Skeletal muscle tissue (tissue), 4 donors: ENCODE results near the gene DGAT2L6. TPM values are rescaled to one million over a fixed set of nuclear protein-coding genes. Genes with fewer than 3 reads are reported as not detected.

ENCODE experiments used
- H3K27ac ChIP-seq: one replicate; pipeline ENCODE4 v1.7.0; 2013; ENCODE audit warnings: mild to moderate bottlenecking, low read depth, low read length, inconsistent platforms
- H3K27me3 ChIP-seq, 3 donors: one replicate each; pipeline ENCODE4 v1.7.0; 2013; ENCODE audit warnings: low read length in 3 of 3; ENCODE audit not compliant: control insufficient read depth in 3 of 3, insufficient read depth in 3 of 3
- H3K36me3 ChIP-seq, 3 donors: one replicate each; pipeline ENCODE4 v1.7.0; 2013; ENCODE audit warnings: low read length in 3 of 3; ENCODE audit not compliant: control insufficient read depth in 3 of 3, insufficient read depth in 3 of 3
- H3K4me1 ChIP-seq, 3 donors: one replicate each; pipeline ENCODE4 v1.7.0; 2013; ENCODE audit warnings: low read length in 3 of 3, mild to moderate bottlenecking in 3 of 3; ENCODE audit not compliant: control insufficient read depth in 3 of 3, insufficient read depth in 3 of 3
- H3K4me3 ChIP-seq, 3 donors: one replicate each; pipeline ENCODE4 v1.7.0; 2013; ENCODE audit warnings: low read length in 3 of 3
- H3K9ac ChIP-seq, 3 donors: one replicate each; pipeline ENCODE4 v1.7.0; 2013; ENCODE audit warnings: low read length in 3 of 3, mild to moderate bottlenecking in 3 of 3, moderate library complexity in 2 of 3, low read depth in 1 of 3
- H3K9me3 ChIP-seq, 3 donors: one replicate each; pipeline ENCODE4 v1.7.0; 2013; ENCODE audit warnings: low read length in 3 of 3; ENCODE audit not compliant: control insufficient read depth in 3 of 3
- total RNA-seq: library from RNA; depleted of rRNA; stranded (reverse); fragments of >200 nt; gene quantifications from one replicate; pipeline ENCODE4 v1.2.3, GENCODE V29; 2014
- donor health status: Osteomylitis.

The DGAT2L6 gene
- total RNA-seq, 1 donor from 2014 or later, result not detected

- H3K27me3 ChIP-seq, result no peaks in the 10 kb centered on the region
- no peak overlapping the region for H3K4me3 ChIP-seq
- no peak overlapping the region for H3K9ac ChIP-seq
- peaks cover 0 to 1% (median under 1%) of the 10 kb centered on the region in 3 donors for H3K36me3 ChIP-seq
- H3K9me3 ChIP-seq, result no peaks in the 10 kb centered on the region
- no peaks in the 10 kb centered on the region for H3K4me1 ChIP-seq
- no peak overlapping the region for H3K27ac ChIP-seq
These were observed 35.9 kb upstream of the DGAT2L6 start for GRCh38 chrX:70141373-70141772.

- Histone ChIP-seq H3K9ac (no peak overlapping the region), H3K36me3 (peaks cover 2 to 6% (median 4%) of the 10 kb centered on the region in 3 donors), H3K27ac (no peak overlapping the region), H3K27me3 (no peaks in the 10 kb centered on the region), H3K4me3 (no peak overlapping the region), H3K4me1 (no peaks in the 10 kb centered on the region), H3K9me3 (no peaks in the 10 kb centered on the region)
These were observed 10.4 kb upstream of the DGAT2L6 start for GRCh38 chrX:70166601-70167590.

GRCh38 chrX:70168238-70169188, 8.8 kb upstream of the DGAT2L6 start:
- Histone ChIP-seq H3K27me3 (no peaks in the 10 kb centered on the region), H3K4me1 (no peaks in the 10 kb centered on the region), H3K9ac (no peak overlapping the region), H3K36me3 (peaks cover 2 to 6% (median 4%) of the 10 kb centered on the region in 3 donors), H3K9me3 (no peaks in the 10 kb centered on the region), H3K27ac (no peak overlapping the region), H3K4me3 (no peak overlapping the region)

- H3K4me3 ChIP-seq, result no peak overlapping the region
- no peaks in the 10 kb centered on the region for H3K27me3 ChIP-seq
- no peak overlapping the region for H3K27ac ChIP-seq
- H3K9me3 ChIP-seq, result no peaks in the 10 kb centered on the region
- H3K36me3 ChIP-seq, result peaks cover 2 to 6% (median 4%) of the 10 kb centered on the region in 3 donors
- H3K4me1 ChIP-seq, result no peaks in the 10 kb centered on the region
- no peak overlapping the region for H3K9ac ChIP-seq
These were observed 8.0 kb upstream of the DGAT2L6 start for GRCh38 chrX:70169281-70169680.

GRCh38 chrX:70171624-70172023, 5.7 kb upstream of the DGAT2L6 start:
- no peak overlapping the region for H3K27ac ChIP-seq
- H3K9ac ChIP-seq, result no peak overlapping the region
- no peaks in the 10 kb centered on the region for H3K9me3 ChIP-seq
- no peaks in the 10 kb centered on the region for H3K27me3 ChIP-seq
- H3K4me3 ChIP-seq, result no peak overlapping the region
- H3K36me3 ChIP-seq, result peaks cover 0 to 2% (median 0%) of the 10 kb centered on the region in 3 donors
- no peaks in the 10 kb centered on the region for H3K4me1 ChIP-seq

- Histone ChIP-seq H3K27me3 (no peaks in the 10 kb centered on the region), H3K9me3 (no peaks in the 10 kb centered on the region), H3K27ac (no peak overlapping the region), H3K9ac (no peak overlapping the region), H3K4me3 (no peak overlapping the region), H3K4me1 (no peaks in the 10 kb centered on the region), H3K36me3 (no peaks in the 10 kb centered on the region)
These were observed 5.1 kb upstream of the DGAT2L6 start for GRCh38 chrX:70172221-70172620.

GRCh38 chrX:70172964-70173363, 4.3 kb upstream of the DGAT2L6 start:
- Histone ChIP-seq H3K9me3 (no peaks in the 10 kb centered on the region), H3K27ac (no peak overlapping the region), H3K4me1 (no peaks in the 10 kb centered on the region), H3K9ac (no peak overlapping the region), H3K27me3 (no peaks in the 10 kb centered on the region), H3K36me3 (no peaks in the 10 kb centered on the region), H3K4me3 (no peak overlapping the region)

- Histone ChIP-seq H3K27me3 (no peaks in the 10 kb centered on the region), H3K9ac (no peak overlapping the region)
These were observed 2.5 kb upstream of the DGAT2L6 start for GRCh38 chrX:70174754-70175153.

GRCh38 chrX:70175338-70175737, 1.9 kb upstream of the DGAT2L6 start:
- no peak overlapping the region for H3K4me3 ChIP-seq
- no peaks in the 10 kb centered on the region for H3K4me1 ChIP-seq
- H3K9me3 ChIP-seq, result no peaks in the 10 kb centered on the region
- H3K27ac ChIP-seq, result no peak overlapping the region
- no peaks in the 10 kb centered on the region for H3K27me3 ChIP-seq
- H3K9ac ChIP-seq, result no peak overlapping the region
- H3K36me3 ChIP-seq, result no peaks in the 10 kb centered on the region

More at GRCh38 chrX:70174754-70175153, 2.5 kb upstream of the DGAT2L6 start:
- no peak overlapping the region for H3K4me3 ChIP-seq
- H3K9me3 ChIP-seq, result no peaks in the 10 kb centered on the region
- H3K4me1 ChIP-seq, result no peaks in the 10 kb centered on the region
- H3K36me3 ChIP-seq, result no peaks in the 10 kb centered on the region
- H3K27ac ChIP-seq, result no peak overlapping the region
